HG02938 (cell line): Measurements from ENCODE around the gene DISC1.
"Not testable (repeated sequence)": the region's sequence is repeated elsewhere in the genome, so short reads cannot be mapped to it uniquely, and the experiment has no call there.

Source experiments
- ATAC-seq: cut with Tn5 transposase; IDR thresholded peaks from one replicate; pipeline ENCODE4 v1.9.1; 2021; ENCODE audit warnings: mild to moderate bottlenecking, moderate library complexity; ENCODE audit not compliant: unreplicated experiment

DISC1 gene

DNA sequence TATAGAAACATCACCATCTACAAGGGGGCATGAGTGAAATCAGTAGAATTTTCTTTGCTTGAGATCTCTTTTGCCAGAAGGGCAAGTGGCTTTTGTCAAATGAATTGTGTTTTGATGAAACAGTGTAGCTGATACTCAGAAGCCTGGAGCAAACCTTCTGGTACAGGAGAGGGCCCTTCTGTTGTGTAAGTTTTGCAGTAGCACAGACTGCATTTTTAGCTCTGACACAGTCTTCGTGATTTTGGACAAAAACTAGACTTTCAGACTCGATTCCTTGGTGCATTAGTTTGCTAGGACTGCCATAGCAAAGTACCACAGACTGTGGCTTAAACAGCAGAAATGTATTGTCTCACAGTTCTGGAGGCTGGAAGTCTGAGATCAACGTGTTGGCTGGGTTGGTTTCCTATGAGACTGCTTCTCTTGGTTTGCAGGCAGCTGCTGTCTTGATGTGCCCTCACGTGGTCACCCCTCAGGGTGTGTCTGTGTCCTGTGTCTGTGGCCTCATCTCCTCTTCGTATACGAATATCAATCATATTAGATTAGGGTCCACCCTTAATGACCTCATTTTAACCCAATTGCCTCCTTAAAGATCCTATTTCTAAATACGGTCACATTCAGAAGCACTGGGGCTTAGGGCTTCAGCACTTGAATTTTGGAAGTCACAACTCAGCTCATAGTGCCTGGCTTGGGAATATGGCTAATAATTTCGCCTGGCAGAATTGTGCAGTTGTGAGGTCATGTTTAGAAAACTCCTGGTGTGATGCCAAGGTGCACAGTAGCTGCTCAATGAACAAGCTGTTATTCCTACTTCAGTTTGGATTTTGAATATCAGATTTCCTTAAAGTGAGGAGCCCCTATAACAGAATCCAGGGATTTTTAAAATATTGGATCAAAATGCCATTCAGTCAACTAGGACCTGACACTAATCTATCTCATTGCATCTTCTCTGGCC is 21.2 kb upstream of the DISC1 start:
- no peak for ATAC-seq

DNA sequence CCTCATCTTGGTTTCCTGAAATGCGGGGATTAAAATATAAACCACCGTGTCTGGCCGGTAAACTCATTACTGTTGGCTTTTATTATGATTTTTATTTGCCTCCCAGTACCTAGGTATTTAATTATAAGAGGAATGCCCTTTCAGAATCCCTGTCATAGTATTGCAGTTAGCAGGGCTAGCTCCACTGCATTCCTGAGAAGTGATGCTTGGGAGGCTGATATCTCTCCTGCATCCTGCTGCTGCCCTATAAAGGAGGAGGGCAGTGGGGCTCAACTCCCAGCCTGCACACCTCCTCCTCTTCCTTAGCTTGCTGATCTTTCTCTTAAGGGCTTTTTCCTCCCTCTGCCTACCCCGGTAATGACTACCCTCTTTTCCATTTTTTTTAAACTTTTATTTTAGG is 19.9 kb upstream of the DISC1 start:
- ATAC-seq = no peak

DNA sequence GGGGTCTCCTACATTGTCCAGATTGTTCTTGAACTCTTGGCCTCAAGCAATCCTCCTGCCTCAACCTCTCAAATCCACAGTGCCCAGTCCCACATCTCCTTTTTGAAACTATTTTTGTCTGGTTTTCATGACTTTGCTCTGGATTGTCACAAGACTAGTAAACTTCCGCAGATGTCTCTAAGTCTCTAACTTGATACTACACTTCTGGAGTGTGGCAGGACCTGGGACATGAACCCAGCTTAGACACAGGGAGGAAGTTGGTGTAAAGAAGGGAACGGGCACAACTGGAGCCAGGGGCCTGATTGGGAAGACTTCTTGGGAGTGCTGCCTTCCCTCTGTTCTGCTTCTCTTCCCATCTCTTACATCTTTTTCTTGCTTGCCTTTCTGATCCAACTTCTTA is 16.2 kb upstream of the DISC1 start:
- no peak for ATAC-seq

DNA sequence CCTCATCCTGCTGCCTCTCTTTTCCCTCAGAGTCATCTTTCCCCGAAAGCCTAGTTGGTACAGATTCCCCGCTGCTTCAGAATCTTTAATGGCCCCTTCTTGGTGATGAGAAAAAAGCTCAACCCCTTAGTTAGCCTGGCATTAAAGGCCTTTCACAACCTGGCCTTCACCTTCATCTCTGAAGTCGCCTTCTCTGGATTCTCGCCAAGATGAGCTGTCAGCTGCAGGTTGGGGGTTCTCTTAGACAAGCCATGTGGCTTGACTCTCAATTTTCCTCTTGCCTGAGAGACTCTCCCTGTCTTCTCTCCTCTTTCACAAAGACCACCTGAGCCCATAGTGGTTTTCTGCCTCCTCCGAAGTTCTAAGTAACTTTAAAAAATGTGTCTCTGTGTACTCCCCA is 15.5 kb upstream of the DISC1 start:
- ATAC-seq = no peak

DNA sequence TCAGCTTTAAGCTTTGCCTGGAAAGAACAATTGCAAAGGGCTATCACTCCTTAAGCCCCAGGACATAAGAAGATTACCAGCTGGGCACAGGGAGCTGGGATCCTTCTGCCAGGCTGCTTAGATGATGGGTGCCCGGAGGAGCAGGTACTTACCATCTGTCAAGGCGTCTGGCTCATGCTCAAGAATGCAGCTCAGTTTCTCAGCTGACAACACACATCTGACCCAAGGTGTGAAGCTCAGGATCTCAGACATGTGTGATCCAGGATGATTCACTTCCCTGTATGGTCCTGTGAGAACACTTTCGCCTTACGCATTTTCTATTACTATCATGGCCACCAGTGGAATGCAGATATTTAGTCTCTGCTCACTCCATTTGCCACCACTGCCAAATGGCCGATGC is 14.7 kb upstream of the DISC1 start:
- no peak for ATAC-seq

DNA sequence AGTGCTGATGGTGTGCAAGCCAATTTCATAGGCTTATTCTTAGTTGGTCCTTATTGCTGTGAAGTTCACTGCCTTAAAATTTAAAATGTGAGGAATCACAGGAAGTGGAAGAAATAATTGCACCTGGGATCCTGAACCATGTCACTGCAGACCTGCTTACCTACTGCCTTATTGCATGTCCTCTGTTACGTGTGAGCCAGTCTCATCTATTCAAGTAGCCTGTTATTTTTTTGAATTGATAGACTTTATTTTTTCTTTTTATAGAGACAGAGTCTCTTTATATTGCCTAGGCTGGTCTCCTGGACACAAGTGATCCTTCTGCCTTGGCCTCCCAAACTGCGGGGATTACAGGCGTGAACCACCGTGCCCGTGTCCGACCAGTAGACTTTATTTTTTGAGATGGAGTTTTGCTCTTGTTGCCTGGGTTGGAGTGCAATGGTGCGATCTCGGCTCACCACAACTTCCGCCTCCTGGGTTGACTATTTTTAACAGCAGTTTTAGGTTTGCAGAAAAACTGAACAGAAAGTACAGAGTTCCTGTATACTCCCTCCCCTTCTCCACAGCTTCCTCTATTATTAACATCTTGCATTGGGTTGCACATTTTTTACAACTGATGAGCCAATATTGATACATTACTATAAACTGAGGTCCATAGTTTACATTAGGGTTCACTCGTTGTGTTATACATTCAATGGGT is 14.0 kb upstream of the DISC1 start:
- peak; percentile 97 for ATAC-seq

DNA sequence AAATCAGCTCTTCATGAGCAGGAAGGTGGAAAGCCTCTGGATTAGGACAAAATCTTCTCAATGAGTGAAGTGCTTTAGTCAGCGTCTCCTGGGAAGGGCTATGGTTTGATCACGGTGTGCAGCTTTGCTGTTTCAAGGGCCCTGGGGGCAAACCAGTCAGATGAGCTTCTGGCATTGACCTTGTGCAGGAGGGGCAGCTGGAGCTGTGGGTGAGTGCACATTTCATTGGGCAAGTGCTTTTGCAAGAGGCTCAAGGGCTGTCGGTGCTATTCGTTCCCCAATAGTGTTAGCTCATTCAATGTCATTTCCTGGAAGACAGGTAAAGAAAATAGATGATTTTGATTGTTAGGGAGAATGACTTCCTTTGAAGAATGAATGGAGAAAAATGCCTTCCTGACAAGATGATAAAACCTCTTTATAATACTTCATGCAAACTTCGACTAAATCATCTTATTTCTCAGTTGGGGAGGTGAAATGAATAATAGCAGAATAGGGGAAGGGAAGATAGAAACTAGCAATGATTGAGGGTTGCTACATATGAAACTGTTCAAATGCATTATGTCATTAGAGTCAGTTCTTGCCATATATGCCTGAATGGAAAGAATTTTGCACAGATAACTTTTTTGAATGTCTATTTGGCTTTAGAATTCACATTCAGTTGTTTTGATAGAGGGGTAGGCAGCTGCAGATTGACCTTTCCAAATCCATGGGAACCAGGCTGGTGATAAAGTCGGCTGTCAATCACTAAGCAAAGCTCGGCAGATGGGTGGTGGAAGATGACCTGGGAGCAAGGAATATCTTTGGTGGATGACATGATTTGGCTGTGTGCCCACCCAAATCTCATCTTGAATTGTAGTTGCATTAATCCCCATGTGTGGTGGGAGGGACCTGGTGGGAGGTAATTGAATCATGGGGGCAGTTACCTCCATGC is 12.9 kb upstream of the DISC1 start:
- ATAC-seq = peak; percentile 40

DNA sequence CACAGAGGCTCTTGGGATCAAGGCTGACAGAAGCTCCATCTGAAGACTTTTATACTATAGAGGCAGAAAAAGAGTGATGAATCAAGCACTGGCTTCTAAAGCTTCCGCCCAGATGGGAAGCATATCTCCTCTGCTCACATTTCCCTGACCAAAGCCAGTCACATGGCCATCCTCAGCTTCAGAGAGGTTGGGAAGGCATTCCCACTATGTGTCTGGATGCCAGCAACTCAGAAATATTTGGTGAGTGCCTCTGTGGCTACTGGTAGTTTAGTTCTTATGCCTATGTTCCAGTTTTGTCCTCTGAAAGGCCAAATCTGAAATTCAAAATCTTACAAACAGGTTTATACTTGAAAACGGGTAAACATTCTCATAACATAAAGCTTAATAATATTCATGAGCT is 9.9 kb upstream of the DISC1 start:
- ATAC-seq = no peak

DNA sequence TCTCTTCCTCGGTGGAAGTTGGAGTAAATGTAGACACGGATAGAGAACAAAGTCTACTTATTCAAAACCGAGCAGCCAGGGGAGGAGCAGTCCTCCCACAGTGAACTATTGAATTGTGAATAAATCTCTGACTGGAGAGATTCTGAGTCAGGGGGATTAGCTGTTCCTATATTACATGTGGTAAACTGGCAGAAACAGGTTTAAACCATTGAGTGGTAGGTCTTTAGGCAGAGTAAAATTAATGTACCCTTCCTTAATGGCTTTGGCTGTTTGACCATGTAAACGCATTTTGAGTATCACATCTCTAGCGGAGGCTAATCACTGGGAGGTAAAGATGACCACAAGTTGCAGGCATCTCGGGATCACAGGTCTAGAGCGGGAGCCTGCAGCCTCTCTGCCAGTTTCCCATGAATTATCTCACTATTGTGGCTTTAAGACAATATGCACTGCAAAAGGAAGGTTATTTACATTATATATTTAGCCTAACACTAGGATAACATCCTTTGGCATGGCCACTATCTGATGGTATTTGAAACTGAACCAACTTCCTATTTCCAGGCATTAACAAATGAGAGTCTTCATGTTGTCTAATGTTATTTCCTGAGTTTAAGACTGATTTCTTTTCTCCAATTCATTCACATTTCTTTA is 7.9 kb upstream of the DISC1 start:
- no peak for ATAC-seq

DNA sequence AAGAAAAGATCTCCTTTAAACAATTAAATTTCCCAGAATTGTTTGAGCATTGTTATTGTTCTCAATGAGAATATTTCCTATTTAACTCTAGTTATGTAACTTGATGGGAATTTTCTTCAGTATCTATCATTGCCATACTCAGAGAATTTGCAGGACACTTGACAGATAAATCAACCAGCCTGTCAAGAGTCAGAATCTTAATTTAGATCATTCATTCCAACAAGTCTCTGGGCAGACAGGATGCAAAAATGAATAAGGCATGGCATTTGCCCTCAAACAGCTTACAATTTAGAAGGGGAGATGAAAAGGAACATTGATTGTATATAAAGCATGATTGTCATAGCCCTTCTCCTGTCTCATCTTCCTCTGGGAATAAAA is 7.3 kb upstream of the DISC1 start:
- ATAC-seq = no peak

DNA sequence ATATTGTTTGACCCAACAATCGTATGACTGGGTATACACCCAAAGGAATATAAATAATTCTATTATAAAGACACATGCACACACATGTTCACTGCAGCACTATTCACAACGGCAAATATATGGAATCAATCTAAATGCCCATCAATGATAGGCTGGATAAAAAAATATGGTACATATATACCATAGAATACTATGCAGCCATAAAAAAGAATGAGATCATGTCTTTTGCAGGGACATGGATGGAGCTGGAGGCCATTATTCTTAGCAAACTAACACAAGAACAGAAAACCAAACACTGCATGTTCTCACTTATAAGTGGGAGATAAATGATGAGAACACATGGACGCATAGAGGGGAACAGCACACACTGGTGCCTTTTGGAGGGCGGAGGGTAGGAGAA is 1.5 kb upstream of the DISC1 start:
- not testable (repeated sequence) for ATAC-seq

DNA sequence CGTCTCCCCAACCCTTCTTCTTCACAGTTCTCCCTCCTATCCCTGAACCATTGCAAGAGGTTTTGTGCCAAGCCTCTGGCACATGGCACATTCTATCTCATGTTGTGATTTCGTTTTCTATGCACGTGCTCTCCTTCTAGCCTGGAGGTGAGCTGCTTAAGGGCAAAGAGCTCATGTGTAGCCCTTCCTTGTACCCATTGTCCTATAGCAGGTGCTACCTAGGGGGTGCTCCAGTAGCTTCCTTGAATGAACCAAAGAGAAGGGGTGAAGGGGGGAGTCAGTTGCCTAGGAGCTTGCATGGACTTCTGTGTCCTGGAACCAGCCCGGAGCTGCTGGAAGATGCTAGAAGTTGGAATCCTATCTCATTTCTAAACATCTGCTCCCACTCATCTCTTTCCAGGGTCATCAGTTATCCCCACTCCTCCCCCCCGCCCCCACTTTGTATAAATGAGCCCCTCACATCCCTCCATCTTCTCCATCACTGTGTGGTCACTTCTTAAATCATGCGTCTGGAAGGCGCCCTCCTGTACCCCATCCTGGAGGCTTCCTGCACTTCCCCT is 535 bp upstream of the DISC1 start:
- no peak for ATAC-seq

DNA sequence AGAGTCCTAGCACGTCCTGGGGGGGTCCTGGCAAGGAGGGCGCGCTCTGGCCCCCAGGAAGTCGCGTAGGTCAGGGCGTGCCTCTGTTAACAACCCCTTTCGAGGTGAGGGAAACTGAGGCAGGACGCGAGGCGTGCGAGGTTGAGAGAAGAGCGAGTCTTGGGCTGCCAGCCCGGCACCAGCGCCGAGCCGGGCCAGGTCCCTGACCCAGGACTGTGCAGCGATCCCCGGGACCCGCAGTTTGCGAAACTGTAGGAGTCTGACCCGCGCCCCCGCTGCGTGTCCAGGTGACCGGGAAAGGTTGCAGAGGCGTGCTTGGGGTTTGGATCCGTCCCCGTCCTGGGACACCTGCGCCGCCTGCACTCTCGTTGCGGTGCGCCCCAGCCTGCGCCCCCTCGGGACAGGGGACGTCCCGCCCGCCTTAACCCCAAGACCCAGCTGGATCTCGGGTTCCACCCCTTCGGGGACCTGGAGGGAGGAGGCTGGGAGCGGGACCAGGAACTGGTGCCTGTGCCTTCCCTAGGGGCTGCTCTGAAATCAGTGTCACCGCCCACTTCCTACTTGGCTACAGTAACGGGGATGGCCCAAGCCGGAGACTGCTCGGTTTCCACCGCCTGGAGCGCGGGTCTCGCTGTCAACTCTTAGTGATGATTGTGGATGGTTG is 493 bp downstream of the DISC1 start:
- ATAC-seq = peak; percentile 44

DNA sequence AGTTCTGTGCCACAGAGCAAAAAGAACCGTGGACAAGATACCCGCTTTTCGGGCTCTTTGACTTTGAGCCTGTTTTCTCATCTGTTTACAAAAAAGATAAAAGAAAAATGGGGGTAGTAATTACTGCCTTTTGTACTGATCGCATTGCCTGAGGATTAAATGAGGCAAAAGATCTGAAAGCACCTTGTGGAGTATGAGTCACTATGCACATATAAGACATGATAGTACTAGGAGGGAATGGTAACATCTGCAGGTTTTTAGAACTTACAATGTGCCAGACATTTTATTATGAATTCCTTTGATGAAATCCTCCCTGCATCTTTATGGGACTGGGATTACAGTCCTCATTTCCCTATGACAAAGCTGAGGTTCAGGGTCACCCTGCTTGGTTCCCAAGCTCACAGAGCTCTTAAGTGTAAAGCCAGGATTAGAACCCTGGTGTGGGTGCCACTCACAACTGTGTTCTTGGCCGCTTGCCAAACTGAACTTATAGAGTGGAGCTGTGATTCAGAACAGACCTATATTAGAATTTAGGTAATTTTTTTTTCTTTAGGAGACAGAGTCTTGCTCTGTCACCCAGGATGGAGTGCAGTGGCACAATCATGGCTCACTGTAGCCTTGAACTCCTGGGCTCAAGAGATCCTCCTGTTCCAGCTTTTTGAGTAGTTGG is 1.8 kb downstream of the DISC1 start:
- ATAC-seq = no peak

DNA sequence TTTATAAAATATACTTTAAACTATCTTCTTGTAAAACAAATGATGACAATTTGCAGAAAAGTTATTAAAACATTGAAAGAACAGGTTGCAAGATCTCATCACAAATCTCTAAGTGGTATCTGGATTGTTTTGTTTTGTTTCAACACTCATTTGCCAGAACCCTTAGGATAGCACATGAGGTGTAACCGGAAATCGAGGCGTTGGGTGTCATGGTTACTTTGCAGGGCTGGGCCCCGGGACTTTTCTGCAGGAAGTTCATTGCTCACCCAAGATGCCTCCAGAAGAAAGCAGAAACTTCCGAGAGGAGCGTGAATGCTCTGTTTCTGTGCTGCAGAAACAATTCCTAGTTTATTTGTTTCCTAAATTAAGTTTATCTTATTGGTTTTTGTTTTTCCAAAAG is 2.5 kb downstream of the DISC1 start:
- ATAC-seq = no peak

DNA sequence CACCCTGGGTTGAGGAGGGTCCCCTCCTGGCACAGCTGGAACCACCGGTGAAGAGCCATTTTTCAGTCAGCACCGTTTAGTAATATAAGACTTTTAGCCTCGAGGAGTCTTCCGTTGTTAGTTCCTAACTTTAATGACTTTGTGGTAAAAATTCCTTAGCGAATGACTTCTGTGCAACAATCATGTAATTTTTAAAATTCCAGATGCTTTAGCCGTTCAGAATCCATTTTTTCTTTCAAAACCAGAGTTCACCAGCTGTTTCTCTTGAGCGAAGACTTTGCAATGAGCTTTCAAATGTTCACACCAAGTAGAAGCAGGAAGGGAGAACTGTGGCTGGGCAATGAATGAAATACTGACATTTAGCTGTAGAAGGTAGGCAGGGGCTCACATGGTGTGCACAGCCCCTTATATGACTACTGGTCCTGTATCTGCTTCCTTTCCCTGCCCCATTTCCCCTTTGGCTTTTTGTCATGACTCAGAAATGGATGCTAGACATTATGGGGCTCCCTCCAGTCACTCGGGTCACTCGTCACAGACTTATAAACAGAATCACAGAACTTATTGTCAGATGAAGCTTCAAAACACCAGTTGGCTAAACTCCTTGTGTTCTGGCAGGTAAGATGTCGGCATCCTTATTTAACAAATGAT is 4.1 kb downstream of the DISC1 start:
- ATAC-seq = no peak

DNA sequence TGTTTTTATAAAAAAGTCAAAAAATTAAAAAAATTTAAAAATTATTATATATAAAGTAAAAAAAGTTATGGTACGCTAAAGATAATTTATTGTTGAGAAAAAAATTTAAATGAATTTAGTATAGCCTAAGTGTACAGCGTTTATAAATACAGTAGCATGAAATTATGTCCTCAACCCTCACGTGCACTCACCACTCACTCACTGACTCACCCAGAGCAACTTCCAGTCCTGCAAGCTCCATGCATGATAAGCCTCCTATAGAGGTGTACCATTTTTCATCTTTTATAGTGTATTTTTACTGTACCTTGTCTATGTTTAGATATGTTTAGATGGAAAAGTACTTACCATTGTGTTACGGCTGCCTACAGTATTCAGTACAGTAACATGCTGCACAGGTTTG is 5.1 kb downstream of the DISC1 start:
- no peak for ATAC-seq

DNA sequence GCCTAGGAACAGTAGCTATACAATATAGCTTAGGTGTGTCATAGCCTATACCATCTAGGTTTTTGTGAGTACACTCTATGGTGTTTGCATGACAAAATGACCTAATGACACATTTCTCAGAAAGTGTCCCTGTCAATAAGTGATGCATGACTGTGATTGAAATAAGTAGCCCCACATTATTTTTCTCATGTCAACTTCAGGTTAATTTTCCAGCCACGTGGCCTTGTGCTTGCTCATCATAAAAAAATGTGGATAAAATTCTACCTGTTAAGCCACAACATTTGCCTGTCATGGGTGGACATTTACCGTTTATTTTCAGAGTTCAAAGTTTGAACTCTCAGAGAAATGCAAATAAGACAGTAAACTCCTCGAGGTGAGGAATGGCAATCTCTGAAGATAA is 5.5 kb downstream of the DISC1 start:
- no peak for ATAC-seq
